ENCODE results near the gene C6orf15. TPM values are rescaled to one million over a fixed set of nuclear protein-coding genes. Genes with fewer than 3 reads are reported as not detected.
"Not testable (repeated sequence)": the region's sequence is repeated elsewhere in the genome, so short reads cannot be mapped to it uniquely, and the experiment has no call there.

C6orf15 gene
- total RNA-seq, 3 donors from 2014 or later, result not detected

DNA sequence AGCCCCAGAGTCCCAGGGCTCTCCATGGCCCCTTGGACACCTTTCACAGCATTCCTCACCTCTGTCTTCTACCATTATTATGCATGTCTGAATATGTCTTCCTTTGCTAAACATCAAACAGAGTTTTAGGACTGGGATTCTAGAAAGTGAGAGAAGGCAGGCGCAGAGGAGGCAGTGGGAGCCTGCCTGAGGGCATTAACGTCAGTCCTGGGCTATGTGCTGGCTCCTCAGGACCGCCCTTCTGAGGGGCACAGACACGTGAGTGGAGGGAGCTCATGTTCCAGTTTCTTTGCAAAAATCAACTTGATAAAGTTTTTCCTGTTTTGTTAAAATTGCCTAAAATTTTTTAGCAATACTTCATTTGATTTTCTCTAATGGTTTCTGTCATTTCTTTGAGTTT is 38.0 kb downstream of the C6orf15 start:
- intact Hi-C loops (cut with DNase I, micrococcal nuclease), result loop anchor here in 1 of 2 donors (10.0 kb wide), 1 partner anchor 250 kb away; no protein-coding TSS in a partner anchor
- TF ChIP-seq CTCF (IDR thresholded peaks at IDR 0.05), result no peak
- no peak for ATAC-seq

GRCh38 chr6:31070711-31071197 is 41.6 kb downstream of the C6orf15 start:
- intact Hi-C loops (cut with DNase I, micrococcal nuclease), result loop anchor here in 1 of 2 donors (10.0 kb wide), 1 partner anchor 246 kb away; no protein-coding TSS in a partner anchor
- DNase-seq, result no peak
- TF ChIP-seq CTCF (IDR thresholded peaks at IDR 0.05), result no peak

More for the DNA sequence above, 38.0 kb downstream of the C6orf15 start:
- Histone ChIP-seq H3K36me3 (ENCODE audit: low read depth) (no peaks in the 10 kb centered on the region), H3K4me3 (no peak overlapping the region), H3K4me1 (ENCODE audit: low read depth) (no peaks in the 10 kb centered on the region), H3K9me3 (no peaks in the 10 kb centered on the region)
- DNase-seq, result no peak

DNA sequence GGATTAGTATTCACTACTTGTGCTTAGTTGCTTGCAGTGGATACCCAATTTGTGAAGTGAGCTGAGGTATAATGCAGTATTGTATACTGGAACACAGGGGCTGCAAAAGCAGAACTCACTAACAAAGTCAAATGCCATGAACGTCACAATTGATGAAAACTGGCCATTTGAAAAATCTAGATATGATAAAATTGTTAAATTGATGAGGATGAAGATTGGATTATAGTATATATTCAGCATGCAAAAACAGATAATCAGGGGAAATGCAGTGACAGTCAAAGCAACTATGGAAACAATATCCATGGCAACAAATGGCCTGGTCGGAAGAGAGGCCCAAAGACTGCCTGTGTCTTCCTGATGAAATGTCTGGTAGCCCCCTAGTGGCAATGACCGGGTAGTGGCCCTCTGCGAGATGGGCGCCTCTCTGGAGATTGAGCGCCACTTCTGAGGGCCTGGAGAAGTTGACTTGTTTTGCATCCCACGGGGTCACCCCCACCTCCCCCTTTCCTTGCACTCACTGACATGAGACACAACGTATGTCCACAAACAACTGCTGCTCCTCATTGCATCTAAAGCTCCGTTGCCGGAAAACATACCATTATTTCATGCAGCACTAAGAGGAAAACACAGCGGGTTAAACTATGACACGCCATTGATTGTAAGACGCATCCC is 43.6 kb downstream of the C6orf15 start:
- peak; percentile 89 for TF ChIP-seq CTCF (IDR thresholded peaks at IDR 0.05)
- peak; percentile 64 to 89 (median 84) for DNase-seq
- Histone ChIP-seq H3K4me1 (ENCODE audit: low read depth) (no peaks in the 10 kb centered on the region), H3K4me3 (no peak overlapping the region), H3K36me3 (ENCODE audit: low read depth) (no peaks in the 10 kb centered on the region), H3K9me3 (no peaks in the 10 kb centered on the region)
- peak; percentile 97 for ATAC-seq
- intact Hi-C loops (cut with DNase I, micrococcal nuclease), result loop anchor here in 1 of 2 donors (5.0 kb wide), 1 partner anchor 147 kb away; no protein-coding TSS in a partner anchor

More at GRCh38 chr6:31070711-31071197, 41.6 kb downstream of the C6orf15 start:
- no peaks in the 10 kb centered on the region for H3K4me1 ChIP-seq (ENCODE audit: low read depth)
- no peaks in the 10 kb centered on the region for H3K36me3 ChIP-seq (ENCODE audit: low read depth)
- ATAC-seq, result peak; percentile 67
- H3K9me3 ChIP-seq, result no peaks in the 10 kb centered on the region
- no peak overlapping the region for H3K4me3 ChIP-seq

- H3K4me3 ChIP-seq; H3K36me3 ChIP-seq (ENCODE audit: low read depth); H3K9me3 ChIP-seq; ATAC-seq; H3K4me1 ChIP-seq (ENCODE audit: low read depth); DNase-seq: not testable (repeated sequence)
- intact Hi-C loops (cut with DNase I, micrococcal nuclease), result loop anchor here in 1 of 2 donors (5.0 kb wide), 1 partner anchor 146 kb away; no protein-coding TSS in a partner anchor
These were observed 44.3 kb downstream of the C6orf15 start for GRCh38 chr6:31067891-31068668.

GRCh38 chr6:31067028-31067427 is 45.3 kb downstream of the C6orf15 start:
- not testable (repeated sequence) for H3K4me3 ChIP-seq; H3K9me3 ChIP-seq; DNase-seq; H3K4me1 ChIP-seq (ENCODE audit: low read depth); H3K36me3 ChIP-seq (ENCODE audit: low read depth); ATAC-seq
- intact Hi-C loops (cut with DNase I, micrococcal nuclease), result loop anchor here in 1 of 2 donors (5.0 kb wide), 1 partner anchor 145 kb away; no protein-coding TSS in a partner anchor

- H3K9me3 ChIP-seq, result no peaks in the 10 kb centered on the region
- no peaks in the 10 kb centered on the region for H3K4me1 ChIP-seq (ENCODE audit: low read depth)
- peak in 1 of 3 donors; percentile 14 for DNase-seq
- TF ChIP-seq CTCF (IDR thresholded peaks at IDR 0.05), result no peak
- no peak for ATAC-seq
- intact Hi-C loops (cut with DNase I, micrococcal nuclease), result loop anchor here in 1 of 2 donors (5.0 kb wide), 1 partner anchor 143 kb away; no protein-coding TSS in a partner anchor
- no peak overlapping the region for H3K4me3 ChIP-seq
- no peaks in the 10 kb centered on the region for H3K36me3 ChIP-seq (ENCODE audit: low read depth)
These were observed 46.8 kb downstream of the C6orf15 start for GRCh38 chr6:31065556-31065955.
